ENCODE results near the gene SMYD5. TPM values are rescaled to one million over a fixed set of nuclear protein-coding genes. Genes with fewer than 3 reads are reported as not detected.

Gene SMYD5
- total and polyA plus RNA-seq, 9 of the 15 experiments (the other 6 are each of a cell fraction or from before 2014, with no cell fraction given) = 11.4 to 56.8 (median 32.0) TPM

- TF ChIP-seq ZNF778 (CRISPR knock-in tag; IDR thresholded peaks at IDR 0.05) = no peak
- peak; percentile 99 for TF ChIP-seq EGR1 (conservative IDR thresholded peaks at IDR 0.05)
- peak in 1 of 3 experiments; percentile 39; a peak in 1 of 6 replicates for TF ChIP-seq ZBTB11 (CRISPR knock-in tag; IDR thresholded peaks at IDR 0.05)
- no peak for TF ChIP-seq GTF2F1 (IDR thresholded peaks at IDR 0.05; ENCODE audit: low read depth, low read length)
- TF ChIP-seq PHB (CRISPR knock-in tag; IDR thresholded peaks at IDR 0.05) = no peak
- no peak for TF ChIP-seq ZNF134 (CRISPR knock-in tag; conservative IDR thresholded peaks at IDR 0.05)
- no peak for TF ChIP-seq REST (IDR thresholded peaks at IDR 0.05; ENCODE audit: borderline replicate concordance)
- 0 out of 2 replicates have a peak, but pooled peaks have one; percentile 61 for TF ChIP-seq REST (CRISPR knock-in tag; IDR thresholded peaks at IDR 0.05; ENCODE audit: low read depth)
- TF ChIP-seq ZBTB9 (CRISPR knock-in tag; IDR thresholded peaks at IDR 0.05) = peak; percentile 25; the same call in 1 of the 2 replicates
- peak; percentile 66 for TF ChIP-seq HNRNPLL (IDR thresholded peaks at IDR 0.05; ENCODE audit: low read depth, low read length, poor library complexity, severe bottlenecking)
- TF ChIP-seq TEAD4 (IDR thresholded peaks at IDR 0.05; ENCODE audit: low read length) = no peak; the same call in 1 of the 2 replicates
- TF ChIP-seq TEAD4 (CRISPR knock-in tag; IDR thresholded peaks at IDR 0.05; ENCODE audit: borderline replicate concordance) = no peak
- peak; percentile 56; the same call in 1 of the 2 replicates for TF ChIP-seq LCOR (CRISPR knock-in tag; IDR thresholded peaks at IDR 0.05)
These were observed at the start of gene SMYD5 (continued) for GRCh38 chr2:73214120-73215035.

Measured in K562 (cell line).